Astrocyte (in vitro differentiated cells and primary cell): Measurements from ENCODE around the gene ANKRD34A.

Experiments
- EZH2 ChIP-seq: IDR thresholded peaks from 2 replicates; pipeline ENCODE4 v1.6.1; 2012; ENCODE audit warnings: mild to moderate bottlenecking, low read length, inconsistent platforms; ENCODE audit not compliant: insufficient read depth
- TF ChIP-seq, protein P1 (sequence below): IDR thresholded peaks from 2 replicates; pipeline ENCODE4 v1.5.1; 2011; ENCODE audit warnings: low read depth, mild to moderate bottlenecking, inconsistent platforms, low read length, moderate library complexity; ENCODE audit not compliant: insufficient read depth

DNA sequence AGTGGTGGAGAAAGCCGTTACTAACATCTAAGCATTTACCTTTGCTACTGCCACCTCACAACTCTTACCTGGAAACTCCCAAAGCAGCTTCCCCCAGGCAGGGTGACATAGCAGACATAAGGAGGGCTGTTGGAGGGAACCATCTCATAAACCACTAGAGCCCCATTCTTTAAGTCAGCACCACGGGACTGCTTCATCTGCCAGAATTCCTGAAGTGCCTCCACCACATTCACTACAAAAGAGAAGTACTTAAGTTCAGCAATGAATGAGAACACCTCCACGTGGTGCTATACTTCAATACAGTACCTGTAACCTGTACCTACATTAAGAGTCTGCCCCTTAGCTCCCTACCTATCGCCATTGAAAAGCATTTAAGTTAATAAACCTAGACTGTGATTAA is 16.8 kb downstream of the ANKRD34A start:
- TF ChIP-seq EZH2, result no peak
- TF ChIP-seq, protein P1, sequence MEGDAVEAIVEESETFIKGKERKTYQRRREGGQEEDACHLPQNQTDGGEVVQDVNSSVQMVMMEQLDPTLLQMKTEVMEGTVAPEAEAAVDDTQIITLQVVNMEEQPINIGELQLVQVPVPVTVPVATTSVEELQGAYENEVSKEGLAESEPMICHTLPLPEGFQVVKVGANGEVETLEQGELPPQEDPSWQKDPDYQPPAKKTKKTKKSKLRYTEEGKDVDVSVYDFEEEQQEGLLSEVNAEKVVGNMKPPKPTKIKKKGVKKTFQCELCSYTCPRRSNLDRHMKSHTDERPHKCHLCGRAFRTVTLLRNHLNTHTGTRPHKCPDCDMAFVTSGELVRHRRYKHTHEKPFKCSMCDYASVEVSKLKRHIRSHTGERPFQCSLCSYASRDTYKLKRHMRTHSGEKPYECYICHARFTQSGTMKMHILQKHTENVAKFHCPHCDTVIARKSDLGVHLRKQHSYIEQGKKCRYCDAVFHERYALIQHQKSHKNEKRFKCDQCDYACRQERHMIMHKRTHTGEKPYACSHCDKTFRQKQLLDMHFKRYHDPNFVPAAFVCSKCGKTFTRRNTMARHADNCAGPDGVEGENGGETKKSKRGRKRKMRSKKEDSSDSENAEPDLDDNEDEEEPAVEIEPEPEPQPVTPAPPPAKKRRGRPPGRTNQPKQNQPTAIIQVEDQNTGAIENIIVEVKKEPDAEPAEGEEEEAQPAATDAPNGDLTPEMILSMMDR, result no peak
